NCI-H2227 (cell line): ENCODE measurements around the gene RBM19.

ENCODE experiments used
- DNase-seq: peaks from one replicate; lab custom pipeline; 2025; ENCODE audit not compliant: unreplicated experiment; lab: John Stamatoyannopoulos, UW

RBM19 gene

DNA sequence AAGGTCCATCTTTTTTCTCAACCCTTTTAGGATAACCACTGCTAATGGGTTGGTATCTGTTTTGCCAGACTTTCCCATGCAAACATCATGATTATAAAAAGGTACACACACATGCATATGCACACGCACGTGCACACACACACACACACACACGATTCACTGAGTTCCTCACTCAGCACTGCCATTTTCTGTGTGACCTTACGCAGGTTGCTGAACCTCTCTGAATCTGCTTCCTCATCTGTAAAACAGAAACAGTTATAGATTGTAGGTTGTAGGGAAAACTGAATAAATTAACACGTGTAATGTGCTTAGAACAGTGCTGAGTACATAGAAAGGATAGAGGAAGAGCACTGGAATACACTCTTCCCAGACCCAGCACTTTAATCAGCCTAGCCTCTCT is 182.3 kb downstream of the RBM19 start:
- DNase-seq, result no peak

DNA sequence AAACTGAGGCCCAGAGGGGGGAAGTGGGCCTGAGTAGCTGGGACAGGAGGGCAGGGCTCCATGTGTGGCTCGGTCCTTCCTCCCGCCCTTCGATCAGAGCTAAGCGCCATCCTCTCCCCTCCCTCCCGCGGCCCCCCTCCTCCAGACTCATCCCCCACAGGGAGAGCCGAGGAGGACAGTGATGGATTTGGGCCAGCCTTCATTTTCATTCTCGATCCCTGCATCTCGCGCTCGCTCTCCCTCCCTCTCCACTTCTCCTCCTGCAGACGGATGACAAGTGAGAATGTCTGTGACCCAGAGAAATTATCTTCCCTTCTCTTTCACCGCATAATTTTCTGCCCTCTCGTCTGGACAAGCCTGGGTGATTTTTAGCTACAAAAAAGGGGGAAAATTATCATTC is 183.3 kb downstream of the RBM19 start:
- DNase-seq, result peak; percentile 87

DNA sequence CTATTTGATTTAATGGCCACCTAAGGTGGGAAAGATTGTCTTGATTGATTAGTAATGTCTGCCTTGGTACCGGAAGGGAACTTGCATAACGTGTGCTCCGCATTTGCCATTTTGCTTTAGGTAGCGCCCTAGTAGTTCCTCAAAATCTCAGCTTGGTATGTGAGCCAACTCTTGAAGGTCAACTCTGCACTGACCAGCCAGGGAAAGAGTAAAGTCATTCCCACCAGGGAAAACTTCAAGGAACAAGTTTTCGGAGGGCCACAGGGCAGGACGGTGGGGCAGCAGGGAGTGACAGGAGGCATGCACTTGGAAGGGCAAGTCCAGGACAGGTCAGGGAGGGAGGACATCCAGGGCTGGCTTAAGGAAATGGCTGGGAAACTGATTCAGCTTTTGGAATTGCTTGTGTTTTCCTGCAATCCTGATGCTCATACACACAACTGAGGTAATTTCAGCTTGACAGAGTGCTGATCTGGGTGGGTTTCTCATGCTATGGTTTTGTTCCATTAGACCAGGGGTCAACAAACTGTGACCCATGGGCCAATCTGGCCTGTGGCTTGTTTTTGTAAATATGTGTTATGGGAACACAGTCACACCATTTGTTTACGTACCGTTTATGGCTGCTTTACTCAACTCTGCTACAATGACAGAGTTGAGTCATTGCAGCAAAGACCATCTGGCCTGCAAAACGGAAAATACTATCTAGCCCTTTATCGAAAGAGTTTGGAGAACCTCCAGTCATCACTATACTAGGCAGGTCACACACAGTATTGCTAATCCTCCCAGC is 184.5 kb downstream of the RBM19 start:
- no peak for DNase-seq

DNA sequence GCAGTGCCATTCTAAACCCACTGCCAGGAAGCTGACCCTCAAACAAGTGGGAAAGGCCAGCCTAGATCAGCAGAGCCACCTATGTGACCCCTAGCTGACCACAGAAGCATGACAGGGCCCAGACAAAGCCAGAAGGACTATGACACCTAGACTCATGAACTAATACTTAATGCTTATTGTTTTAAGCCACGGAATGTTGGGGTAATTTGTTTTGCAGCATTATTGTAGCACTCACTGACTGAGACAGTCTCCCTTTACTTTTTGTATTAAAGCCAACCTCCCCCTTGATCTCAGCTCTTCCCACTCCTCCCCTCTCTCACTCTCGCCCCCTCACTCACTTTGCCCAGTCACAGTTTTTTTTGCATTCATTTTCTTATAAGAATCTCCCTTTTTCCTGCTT is 186.4 kb downstream of the RBM19 start:
- no peak for DNase-seq

DNA sequence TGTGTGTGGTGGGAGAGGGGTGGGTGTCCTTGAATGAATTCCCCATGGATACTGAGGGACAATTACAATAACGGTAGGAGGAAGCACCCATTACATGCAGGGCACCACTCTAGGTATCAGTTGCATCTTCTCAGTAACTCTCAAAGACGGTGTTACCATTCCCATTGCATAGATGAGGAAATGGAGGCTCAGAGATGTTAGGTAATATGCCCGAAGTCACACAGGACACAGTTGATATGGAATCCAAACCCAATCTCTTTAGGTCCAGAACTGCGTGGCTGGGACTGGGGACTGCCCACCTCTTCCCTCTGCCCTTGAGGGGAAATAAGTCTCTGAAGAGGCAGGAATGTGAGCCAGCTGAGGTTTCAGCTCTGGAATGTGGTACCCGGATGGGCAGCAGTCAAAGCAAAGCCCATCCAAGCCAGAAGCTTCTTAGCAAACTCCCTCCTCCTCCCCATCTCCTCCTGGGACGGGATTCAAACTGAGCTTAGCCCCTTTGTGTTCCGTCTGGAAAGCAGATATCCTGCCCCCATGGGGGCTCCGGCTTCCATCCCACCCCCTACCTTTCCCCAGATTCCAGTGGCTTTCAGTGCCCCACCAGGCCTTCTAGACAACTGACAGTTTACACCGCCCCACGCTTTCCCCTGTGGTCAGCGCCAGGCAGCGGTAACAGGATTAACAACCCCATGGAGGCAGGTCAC is 187.5 kb downstream of the RBM19 start:
- no peak for DNase-seq

DNA sequence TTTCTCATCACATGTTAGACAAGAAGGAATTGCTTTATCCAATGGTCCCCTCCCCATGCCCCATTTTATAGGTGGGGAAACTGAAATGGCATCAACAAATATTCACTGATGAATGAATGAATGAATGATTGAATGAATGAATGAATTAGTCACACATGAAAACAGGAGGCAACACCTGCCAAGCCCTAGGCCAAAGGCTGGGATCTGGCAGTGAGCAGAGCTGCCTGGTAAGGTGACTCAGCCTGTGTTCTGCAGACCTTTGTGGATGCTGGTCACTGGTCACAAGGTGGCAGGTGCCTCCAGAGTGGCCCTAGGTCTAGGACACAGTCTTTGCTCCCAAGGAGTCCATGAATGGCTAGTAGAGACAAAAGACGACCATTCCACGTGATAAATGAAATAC is 188.4 kb downstream of the RBM19 start:
- DNase-seq, result no peak

DNA sequence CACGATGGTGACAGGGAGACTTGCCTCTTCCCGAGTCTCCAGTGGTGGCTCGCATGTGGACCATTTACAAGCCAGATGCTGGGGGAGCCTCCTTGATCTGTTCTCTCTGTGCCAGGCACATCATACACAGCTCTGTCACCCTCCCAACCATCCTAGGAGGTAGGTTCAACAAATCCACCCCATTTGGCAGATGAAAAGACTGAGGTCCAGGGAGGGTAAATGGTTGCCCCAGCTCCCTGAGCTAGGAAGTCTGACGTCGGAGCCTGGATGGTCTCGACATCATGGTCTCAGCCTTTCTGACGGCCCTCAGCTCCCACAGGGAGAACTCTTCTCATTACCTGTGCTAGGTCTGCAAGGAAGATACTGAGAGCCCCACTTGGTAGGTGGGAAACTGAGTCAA is 189.6 kb downstream of the RBM19 start:
- DNase-seq, result no peak

DNA sequence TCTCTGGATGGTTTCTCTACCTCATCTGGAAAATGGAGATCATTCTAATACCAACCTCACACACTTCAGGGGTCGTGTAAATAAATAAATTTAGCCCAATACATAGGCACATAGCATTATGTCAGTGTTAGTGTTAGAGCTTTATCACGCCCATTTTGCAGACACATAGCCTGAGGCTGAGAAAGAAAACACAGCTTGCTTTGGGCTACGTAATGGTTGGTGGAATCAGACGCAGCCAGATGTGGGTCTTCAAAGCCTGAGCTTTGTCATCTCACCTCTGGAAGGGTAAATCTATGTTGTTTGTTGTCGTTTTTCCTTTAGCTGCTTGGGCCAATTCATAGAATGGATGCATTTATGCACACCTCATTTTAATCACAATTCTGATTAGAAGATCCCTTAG is 191.6 kb downstream of the RBM19 start:
- DNase-seq, result no peak

DNA sequence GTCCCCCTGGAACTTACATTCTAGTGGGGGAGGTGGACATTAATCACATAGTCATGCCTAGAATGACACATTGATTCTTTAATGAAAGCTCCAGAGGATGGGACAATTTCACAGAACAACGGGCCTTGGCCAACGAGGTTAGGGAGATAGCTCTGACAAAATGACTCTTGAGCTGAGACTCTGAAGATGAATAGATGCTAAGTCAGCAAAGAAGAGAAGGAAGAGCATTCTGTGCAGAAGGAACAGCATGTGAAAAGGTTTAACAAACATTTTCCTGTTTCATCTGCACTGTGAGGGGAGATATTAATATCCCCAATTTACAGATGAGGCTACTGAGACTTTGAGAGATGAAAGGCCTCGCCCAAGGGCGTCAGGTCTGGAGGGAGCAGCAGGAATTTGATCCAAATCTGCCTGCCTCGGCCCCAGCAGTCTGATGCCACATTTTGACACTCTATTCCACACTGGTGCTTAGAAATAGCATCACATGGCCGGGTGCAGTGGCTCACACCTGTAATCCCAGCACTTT is 193.6 kb downstream of the RBM19 start:
- no peak for DNase-seq

DNA sequence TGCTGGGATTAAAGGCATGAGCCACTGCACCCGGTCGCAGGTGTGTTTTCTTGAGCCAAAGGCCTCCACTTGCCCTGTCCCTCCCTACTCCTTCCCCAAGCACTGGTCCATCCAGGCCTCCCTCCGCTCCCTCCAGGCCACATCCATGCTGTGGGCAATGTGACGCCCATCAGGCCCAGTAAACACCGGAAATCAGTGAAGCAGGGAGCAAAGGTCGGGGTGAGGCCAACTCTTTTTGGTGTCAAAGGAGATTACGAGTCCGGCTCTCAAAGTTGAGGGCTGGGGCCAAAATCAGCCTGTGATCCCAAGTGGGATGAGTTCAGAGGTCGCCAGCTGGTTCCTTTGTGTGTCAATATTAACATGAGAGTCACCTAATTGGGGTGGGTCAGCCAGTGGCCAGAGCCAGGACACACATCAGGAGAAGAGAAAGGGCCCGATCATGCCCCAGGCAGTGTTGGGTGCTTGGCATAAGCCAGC is 195.7 kb downstream of the RBM19 start:
- no peak for DNase-seq

DNA sequence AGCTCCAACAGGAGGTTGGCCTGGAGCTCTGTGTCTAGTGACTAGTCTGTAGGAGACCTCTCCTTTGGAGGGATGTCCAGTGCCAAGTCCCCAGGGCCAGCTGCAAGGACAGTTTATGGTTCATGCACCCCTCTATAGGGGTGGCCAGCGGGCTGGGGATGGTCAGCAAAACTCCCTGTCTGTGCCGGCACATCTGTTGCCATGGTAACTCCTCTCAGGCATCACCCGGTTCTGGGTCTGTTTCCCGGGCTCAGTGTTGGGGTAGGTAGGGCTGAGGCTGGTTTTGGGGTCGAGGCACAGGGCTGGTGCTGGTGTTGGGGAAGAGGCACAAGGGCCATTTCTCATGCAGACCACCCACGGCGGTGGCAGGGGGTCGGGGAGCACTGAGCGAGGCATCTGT is 196.8 kb downstream of the RBM19 start:
- peak; percentile 44 for DNase-seq

DNA sequence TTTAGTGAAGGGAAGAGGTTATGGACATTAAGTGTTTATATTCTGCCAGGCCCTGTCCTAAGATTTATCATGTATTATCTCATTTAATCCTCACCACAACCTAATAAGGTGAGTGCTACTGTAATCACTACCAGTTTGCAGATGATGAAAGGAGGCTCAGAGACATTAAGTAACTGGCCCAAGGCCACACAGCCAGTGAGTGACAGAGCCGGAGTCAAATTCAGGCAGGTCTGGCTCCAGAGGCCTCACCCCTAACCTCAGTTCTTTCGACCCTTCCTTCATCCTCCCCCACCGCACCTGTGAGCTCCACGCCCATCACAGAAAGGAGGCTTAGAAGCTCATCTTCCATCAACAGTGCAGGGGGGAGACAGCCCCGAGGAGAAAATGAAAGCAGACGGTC is 197.3 kb downstream of the RBM19 start:
- DNase-seq, result no peak

DNA sequence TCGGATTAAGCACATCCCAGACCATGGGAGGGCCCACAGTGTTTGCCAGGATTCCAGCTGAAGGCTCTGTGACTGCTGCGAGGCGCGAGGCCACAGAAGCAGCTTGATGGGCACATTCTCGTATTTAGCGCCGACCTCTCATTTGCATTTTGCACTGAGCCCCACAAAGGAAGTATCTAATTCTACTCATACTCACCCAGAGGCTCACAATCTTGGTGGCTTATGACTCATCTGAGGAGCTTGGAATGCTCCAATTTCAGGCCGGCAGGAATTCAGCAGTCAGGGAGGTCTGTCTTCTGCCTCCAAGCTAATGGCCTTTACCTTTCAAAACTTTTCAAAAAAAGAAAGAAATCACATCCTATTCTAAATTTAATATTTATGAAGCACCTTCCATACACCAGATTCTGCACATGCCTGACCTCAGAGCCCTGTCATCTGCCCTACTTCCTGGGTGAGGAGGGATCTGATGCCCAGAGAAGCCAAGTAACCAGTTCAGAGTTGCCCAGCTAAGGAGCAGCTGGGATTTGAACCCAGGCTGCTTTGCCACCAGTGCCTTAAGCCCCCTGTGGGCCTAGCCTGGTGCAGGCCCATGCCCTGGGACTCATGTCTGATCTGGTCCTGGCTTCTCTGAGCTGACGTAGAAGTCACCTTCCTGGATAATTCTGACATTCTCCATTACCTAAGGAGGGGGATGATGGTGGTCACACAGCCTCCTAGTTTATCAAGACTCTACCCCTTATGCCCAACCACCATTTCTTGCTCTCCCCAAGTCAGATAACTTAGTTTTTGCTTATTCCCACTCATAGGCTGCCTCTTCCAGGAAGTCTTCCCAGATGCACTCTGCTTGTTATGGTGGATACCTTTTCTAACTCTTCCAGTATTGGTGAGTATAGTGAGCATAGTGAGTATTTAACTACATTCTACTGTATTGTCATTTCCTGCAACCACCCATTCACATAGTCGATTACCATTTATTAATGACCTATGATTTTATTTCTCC is 198.9 kb downstream of the RBM19 start:
- DNase-seq, result peak; percentile 20
